ENCODE results near the gene ZBTB2.

DNA sequence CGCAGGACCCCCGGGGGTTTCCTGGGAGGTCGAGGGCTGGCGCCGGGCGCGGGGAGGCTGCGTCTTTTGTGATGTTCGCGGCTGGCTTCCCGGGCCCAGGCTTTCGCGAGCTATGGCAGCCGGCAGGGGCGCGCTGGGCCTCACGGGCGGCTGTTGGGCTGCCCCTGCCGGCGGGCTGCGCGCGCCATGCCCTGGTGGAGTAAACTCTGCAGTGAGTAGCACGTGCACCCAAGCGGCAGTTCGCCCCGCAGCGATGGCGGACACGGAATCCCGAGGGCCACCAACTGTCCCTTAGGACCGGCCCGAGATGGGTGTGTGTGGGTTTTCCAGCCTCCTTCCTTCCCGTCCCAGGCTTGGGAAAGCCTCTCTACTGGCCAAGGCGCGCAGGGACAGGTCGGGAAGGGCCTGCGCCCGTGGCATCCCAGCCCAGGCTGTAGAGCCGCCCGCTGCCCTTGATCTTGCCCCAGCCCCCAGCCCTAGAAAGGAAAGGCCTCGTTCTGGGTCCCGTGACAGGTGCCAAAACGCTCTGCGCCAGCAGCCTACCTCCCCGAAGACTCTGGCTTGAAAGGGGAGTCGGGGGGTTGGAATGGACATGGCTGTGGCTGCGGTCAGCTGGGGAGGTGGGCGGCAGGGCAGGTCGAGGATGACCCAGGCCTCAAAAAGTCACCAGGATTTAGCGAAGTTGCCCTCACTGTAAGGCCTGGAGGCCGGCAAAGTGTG lies 49.7 kb downstream of the ZBTB2 start:
- TF ChIP-seq ESRRG (CRISPR knock-in tag; IDR thresholded peaks at IDR 0.05) (no peak), RARB (CRISPR knock-in tag; IDR thresholded peaks at IDR 0.05) (no peak), BACH2 (CRISPR knock-in tag; IDR thresholded peaks at IDR 0.05; ENCODE audit: borderline replicate concordance) (no peak), ARNTL (CRISPR knock-in tag; IDR thresholded peaks at IDR 0.05; ENCODE audit: borderline replicate concordance, low read depth) (no peak), ZNF70 (CRISPR knock-in tag; IDR thresholded peaks at IDR 0.05) (no peak), ZFP3 (CRISPR knock-in tag; IDR thresholded peaks at IDR 0.05) (no peak), SNAI2 (CRISPR knock-in tag; IDR thresholded peaks at IDR 0.05) (no peak), PPARA (CRISPR knock-in tag; IDR thresholded peaks at IDR 0.05; ENCODE audit: borderline replicate concordance) (no peak), ZFP30 (CRISPR knock-in tag; IDR thresholded peaks at IDR 0.05) (no peak)
- TF ChIP-seq, protein P1, sequence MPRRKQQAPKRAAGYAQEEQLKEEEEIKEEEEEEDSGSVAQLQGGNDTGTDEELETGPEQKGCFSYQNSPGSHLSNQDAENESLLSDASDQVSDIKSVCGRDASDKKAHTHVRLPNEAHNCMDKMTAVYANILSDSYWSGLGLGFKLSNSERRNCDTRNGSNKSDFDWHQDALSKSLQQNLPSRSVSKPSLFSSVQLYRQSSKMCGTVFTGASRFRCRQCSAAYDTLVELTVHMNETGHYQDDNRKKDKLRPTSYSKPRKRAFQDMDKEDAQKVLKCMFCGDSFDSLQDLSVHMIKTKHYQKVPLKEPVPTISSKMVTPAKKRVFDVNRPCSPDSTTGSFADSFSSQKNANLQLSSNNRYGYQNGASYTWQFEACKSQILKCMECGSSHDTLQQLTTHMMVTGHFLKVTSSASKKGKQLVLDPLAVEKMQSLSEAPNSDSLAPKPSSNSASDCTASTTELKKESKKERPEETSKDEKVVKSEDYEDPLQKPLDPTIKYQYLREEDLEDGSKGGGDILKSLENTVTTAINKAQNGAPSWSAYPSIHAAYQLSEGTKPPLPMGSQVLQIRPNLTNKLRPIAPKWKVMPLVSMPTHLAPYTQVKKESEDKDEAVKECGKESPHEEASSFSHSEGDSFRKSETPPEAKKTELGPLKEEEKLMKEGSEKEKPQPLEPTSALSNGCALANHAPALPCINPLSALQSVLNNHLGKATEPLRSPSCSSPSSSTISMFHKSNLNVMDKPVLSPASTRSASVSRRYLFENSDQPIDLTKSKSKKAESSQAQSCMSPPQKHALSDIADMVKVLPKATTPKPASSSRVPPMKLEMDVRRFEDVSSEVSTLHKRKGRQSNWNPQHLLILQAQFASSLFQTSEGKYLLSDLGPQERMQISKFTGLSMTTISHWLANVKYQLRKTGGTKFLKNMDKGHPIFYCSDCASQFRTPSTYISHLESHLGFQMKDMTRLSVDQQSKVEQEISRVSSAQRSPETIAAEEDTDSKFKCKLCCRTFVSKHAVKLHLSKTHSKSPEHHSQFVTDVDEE (CRISPR knock-in tag; IDR thresholded peaks at IDR 0.05), result no peak
- TF ChIP-seq, protein P2, sequence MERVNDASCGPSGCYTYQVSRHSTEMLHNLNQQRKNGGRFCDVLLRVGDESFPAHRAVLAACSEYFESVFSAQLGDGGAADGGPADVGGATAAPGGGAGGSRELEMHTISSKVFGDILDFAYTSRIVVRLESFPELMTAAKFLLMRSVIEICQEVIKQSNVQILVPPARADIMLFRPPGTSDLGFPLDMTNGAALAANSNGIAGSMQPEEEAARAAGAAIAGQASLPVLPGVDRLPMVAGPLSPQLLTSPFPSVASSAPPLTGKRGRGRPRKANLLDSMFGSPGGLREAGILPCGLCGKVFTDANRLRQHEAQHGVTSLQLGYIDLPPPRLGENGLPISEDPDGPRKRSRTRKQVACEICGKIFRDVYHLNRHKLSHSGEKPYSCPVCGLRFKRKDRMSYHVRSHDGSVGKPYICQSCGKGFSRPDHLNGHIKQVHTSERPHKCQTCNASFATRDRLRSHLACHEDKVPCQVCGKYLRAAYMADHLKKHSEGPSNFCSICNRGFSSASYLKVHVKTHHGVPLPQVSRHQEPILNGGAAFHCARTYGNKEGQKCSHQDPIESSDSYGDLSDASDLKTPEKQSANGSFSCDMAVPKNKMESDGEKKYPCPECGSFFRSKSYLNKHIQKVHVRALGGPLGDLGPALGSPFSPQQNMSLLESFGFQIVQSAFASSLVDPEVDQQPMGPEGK (CRISPR knock-in tag; IDR thresholded peaks at IDR 0.05; ENCODE audit: borderline replicate concordance), result no peak

All from SK-N-SH treated with all-trans-retinoic acid at 6 μM for 48 hours (cell line).